Duodenal mucosa (tissue), 2 donors: ENCODE data around the gene REX1BD.

Experiments
- H3K27ac ChIP-seq: one replicate; pipeline ENCODE4 v1.7.0; 2013; ENCODE audit warnings: low read depth, low read length
- H3K27me3 ChIP-seq, 2 donors: one replicate each; pipeline ENCODE4 v1.7.0; 2013; ENCODE audit warnings: low read length in 2 of 2, control low read depth in 1 of 2; ENCODE audit not compliant: insufficient read depth in 2 of 2, control insufficient read depth in 1 of 2
- H3K36me3 ChIP-seq, 2 donors: one replicate each; pipeline ENCODE4 v1.7.0; 2013; ENCODE audit warnings: low read length in 2 of 2, control low read depth in 1 of 2; ENCODE audit not compliant: insufficient read depth in 2 of 2, control insufficient read depth in 1 of 2
- H3K4me1 ChIP-seq, 2 donors: one replicate each; pipeline ENCODE4 v1.7.0; 2013; ENCODE audit warnings: low read length in 2 of 2, control low read depth in 1 of 2; ENCODE audit not compliant: insufficient read depth in 2 of 2, control insufficient read depth in 1 of 2
- H3K4me3 ChIP-seq, 2 donors: one replicate each; pipeline ENCODE4 v1.7.0; 2013; ENCODE audit warnings: low read length in 2 of 2, low read depth in 1 of 2
- H3K9ac ChIP-seq, 2 donors: one replicate each; pipeline ENCODE4 v1.7.0; 2013; ENCODE audit warnings: low read length in 2 of 2, low read depth in 1 of 2
- H3K9me3 ChIP-seq, 2 donors: one replicate each; pipeline ENCODE4 v1.7.0; 2013; ENCODE audit warnings: low read length in 2 of 2, control low read depth in 1 of 2; ENCODE audit not compliant: control insufficient read depth in 1 of 2

REX1BD gene

DNA sequence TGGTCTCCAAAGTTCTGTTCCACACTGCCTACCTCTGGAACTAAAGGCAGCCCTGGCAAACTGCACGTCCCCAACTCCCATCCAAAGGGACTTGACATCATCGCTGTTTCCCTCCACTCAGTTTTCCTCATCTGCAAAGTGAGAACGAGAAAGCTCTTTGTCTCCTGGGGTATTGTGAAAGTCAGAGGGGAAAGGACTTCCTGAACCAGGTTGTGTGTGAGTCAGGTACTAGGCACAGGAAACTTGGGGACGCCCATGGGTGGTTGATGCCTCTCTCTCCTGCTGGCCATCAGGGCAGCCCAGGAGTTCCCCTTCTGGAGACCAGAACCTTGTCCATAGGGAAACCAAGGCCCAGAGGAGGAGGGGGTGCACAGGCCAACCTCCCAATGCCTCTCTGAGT is 13.3 kb downstream of the REX1BD start:
- Histone ChIP-seq H3K9ac (no peak overlapping the region), H3K4me3 (no peak overlapping the region), H3K4me1 (peaks cover 0 to 2% of the 10 kb centered on the region in 2 donors), H3K36me3 (no peaks in the 10 kb centered on the region), H3K27ac (no peak overlapping the region), H3K27me3 (peaks cover 54 to 57% of the 10 kb centered on the region in 2 donors), H3K9me3 (no peaks in the 10 kb centered on the region)

- Histone ChIP-seq H3K9me3 (no peaks in the 10 kb centered on the region), H3K36me3 (no peaks in the 10 kb centered on the region), H3K27me3 (peaks cover 59 to 61% of the 10 kb centered on the region in 2 donors), H3K27ac (no peak overlapping the region), H3K9ac (no peak overlapping the region), H3K4me3 (no peak overlapping the region), H3K4me1 (no peaks in the 10 kb centered on the region)
These were observed 14.8 kb downstream of the REX1BD start for GRCh38 chr19:18603255-18603957.

- Histone ChIP-seq H3K36me3 (no peaks in the 10 kb centered on the region), H3K27ac (no peak overlapping the region), H3K9ac (no peak overlapping the region), H3K9me3 (no peaks in the 10 kb centered on the region), H3K4me3 (no peak overlapping the region), H3K4me1 (no peaks in the 10 kb centered on the region), H3K27me3 (peaks cover 62 to 63% of the 10 kb centered on the region in 2 donors)
These were observed 15.6 kb downstream of the REX1BD start for GRCh38 chr19:18603958-18604819.

GRCh38 chr19:18604820-18605159 is 16.2 kb downstream of the REX1BD start:
- Histone ChIP-seq H3K9me3 (no peaks in the 10 kb centered on the region), H3K27ac (no peak overlapping the region), H3K4me1 (no peaks in the 10 kb centered on the region), H3K27me3 (peaks cover 62 to 63% of the 10 kb centered on the region in 2 donors), H3K36me3 (no peaks in the 10 kb centered on the region), H3K4me3 (no peak overlapping the region), H3K9ac (no peak overlapping the region)

DNA sequence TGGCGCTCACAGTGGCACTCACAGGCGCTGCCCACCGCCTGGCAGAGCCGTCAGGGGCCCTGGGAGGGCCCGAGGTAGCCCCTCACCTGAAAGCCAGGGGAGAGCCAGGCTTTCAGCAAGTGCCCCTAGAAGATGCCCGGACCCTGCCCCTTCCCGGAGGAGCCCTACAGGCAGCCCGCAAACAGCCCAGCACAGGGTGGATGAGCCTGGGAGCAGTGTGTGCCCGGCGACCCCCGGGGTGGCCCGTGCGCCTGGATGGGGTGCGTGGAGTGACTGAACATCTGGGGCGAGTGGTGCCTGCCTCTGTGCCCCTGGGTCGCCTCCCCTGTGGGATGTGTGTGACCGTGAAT is 16.6 kb downstream of the REX1BD start:
- no peak overlapping the region for H3K4me3 ChIP-seq
- no peaks in the 10 kb centered on the region for H3K9me3 ChIP-seq
- H3K27ac ChIP-seq = no peak overlapping the region
- H3K27me3 ChIP-seq = peaks cover 65 to 66% of the 10 kb centered on the region in 2 donors
- H3K4me1 ChIP-seq = no peaks in the 10 kb centered on the region
- H3K9ac ChIP-seq = no peak overlapping the region
- no peaks in the 10 kb centered on the region for H3K36me3 ChIP-seq

DNA sequence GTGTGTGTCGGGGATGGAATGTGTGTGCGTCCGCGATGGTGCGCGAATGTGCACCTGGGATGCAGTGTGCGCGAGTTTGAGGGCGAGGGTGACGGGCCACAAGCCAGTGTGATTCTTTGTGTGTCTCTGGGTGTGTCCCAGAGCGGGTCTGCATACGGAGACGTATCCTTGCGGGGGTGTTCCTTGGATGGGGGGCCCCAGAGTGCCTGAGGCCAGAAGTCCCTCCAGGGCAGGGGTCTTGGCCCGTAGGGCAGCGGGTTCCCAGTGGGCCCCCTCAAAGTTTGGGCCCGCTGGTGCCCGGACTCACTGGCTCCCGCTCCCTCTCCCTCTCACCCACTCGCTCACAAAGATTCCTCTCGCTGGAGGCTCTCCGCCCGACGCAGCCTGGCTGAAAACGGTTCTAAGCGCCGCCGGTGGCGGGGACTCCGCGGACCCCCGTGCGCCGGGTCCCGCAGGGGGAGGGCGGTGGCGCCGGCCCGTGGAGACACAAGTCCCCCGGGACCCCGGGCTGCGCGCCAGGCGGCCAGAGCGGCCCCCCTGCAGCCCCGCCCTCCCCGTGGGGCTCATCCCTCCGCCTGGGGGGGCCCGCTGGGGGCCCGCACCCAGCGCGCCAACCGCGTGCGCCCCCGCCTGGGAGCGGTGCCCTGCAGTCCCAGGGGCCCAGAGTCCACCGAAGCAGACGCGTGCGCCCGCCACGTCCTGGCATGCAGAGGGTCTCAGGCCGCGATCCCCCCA is 17.1 kb downstream of the REX1BD start:
- H3K36me3 ChIP-seq = no peaks in the 10 kb centered on the region
- no peaks in the 10 kb centered on the region for H3K4me1 ChIP-seq
- H3K9me3 ChIP-seq = no peaks in the 10 kb centered on the region
- H3K4me3 ChIP-seq = no peak overlapping the region
- no peak overlapping the region for H3K27ac ChIP-seq
- no peak overlapping the region for H3K9ac ChIP-seq
- peaks cover 70 to 71% of the 10 kb centered on the region in 2 donors for H3K27me3 ChIP-seq

- H3K4me1 ChIP-seq = no peaks in the 10 kb centered on the region
- H3K27ac ChIP-seq = no peak within 1 kb of the TSS
- H3K27me3 ChIP-seq = peaks cover 75 to 76% of the 10 kb centered on the region in 2 donors
- H3K36me3 ChIP-seq = no peaks in the 10 kb centered on the region
- no peak within 1 kb of the TSS for H3K9ac ChIP-seq
- H3K4me3 ChIP-seq = no peak within 1 kb of the TSS
- no peaks in the 10 kb centered on the region for H3K9me3 ChIP-seq
These were observed 18.0 kb downstream of the REX1BD start, which contains the start of gene CRLF1 for GRCh38 chr19:18606281-18607225. CRLF1 (minus strand) TSS chr19:18606799; CDS start chr19:18606656, 143 bp downstream.

DNA sequence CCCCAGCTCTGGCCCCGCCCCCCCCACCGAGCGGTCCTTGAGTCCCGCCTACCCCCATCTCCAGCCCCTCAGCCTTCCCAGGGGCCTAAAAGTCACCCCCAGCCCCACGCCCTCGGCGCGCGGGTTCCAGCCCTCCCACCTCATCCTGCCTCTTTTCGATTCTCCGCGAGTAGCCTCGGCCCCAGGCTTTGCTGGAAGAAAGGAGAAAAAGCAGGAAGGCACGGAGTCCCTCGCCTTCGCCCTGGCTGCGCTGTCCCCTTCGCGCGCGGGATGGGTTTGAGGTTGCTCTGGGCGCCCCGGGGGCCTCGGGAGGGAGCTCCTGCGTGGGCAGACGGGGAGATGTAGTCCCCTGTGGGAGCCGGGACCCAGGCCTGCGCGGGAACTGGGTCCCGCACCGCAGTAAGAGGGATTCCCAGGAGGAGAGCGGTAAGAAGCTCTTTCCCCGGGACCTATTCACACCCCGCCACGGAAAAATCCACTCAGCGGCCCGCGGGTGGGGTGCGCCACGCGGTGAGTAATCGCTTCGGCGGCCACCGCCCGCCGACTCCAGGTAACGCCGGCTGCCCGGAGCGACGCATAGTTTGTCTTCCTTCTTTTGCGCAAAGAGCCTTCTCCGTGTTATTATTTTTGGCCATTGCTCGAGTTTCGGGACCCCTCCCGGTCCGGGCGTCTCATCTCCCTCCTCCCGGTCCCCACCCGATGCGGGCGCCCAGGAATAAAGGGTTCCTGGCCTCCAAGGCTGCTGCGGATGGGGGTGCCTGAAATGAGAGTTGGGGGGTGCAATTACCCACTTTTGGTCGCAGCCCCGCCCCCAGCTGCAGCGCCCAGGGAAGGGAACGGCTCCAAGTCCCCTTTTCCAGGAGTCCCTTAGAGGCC is 18.9 kb downstream of the REX1BD start:
- Histone ChIP-seq H3K4me3 (no peak overlapping the region), H3K9me3 (no peaks in the 10 kb centered on the region), H3K4me1 (peaks cover 7% of the 10 kb centered on the region in 2 donors), H3K27me3 (peaks cover 77 to 79% of the 10 kb centered on the region in 2 donors), H3K9ac (no peak overlapping the region), H3K36me3 (no peaks in the 10 kb centered on the region), H3K27ac (no peak overlapping the region)
